TTC549 (cell line): Measurements from ENCODE around the gene GSG1L.
"Not testable (repeated sequence)": the region's sequence is repeated elsewhere in the genome, so short reads cannot be mapped to it uniquely, and the experiment has no call there.

ENCODE experiments used
- FAIRE-seq: peaks from 2 replicates; lab custom pipeline; 2012; peaks lifted over from hg19 to GRCh38; lab: Jason Lieb, UNC

Gene GSG1L

DNA sequence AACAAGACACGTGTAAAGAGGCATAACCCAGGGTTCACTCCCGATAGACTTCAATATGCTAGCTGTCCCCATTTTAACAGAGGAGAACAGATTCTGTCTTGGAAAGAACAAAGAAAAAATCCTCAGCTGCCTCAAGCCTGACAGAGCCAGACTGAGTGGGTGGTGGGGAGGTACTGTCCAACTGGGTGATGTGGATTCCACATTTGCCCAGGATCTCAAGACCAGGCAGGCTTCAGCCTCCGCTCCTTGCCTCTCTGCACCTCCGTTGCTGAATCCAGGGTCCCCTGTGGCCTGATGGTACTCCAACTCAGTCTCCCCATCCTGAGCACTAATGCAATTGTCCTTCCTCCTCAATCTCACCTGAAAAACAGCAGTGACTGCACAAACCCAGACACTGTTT, 163.8 kb downstream of the GSG1L start:
- FAIRE-seq = no peak

DNA sequence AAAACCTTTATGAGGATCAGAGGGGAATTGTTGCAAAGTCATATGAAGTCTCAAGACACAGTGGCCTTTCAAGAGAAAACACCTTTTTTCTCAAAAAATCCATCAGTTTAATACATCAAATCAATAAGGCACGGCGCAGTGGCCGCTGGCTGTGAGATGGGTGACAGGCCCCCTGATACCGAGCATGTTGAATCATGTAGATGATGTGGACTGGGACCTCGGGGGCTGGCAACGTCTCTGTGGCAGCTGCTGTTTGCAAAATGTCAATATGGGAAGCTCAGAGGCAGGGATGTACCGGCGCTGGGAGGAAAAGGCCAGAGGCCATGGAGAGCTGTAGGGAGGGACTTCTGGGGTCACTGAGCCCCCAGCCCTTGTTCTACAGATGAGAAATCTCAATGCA, 169.1 kb downstream of the GSG1L start:
- FAIRE-seq = no peak

DNA sequence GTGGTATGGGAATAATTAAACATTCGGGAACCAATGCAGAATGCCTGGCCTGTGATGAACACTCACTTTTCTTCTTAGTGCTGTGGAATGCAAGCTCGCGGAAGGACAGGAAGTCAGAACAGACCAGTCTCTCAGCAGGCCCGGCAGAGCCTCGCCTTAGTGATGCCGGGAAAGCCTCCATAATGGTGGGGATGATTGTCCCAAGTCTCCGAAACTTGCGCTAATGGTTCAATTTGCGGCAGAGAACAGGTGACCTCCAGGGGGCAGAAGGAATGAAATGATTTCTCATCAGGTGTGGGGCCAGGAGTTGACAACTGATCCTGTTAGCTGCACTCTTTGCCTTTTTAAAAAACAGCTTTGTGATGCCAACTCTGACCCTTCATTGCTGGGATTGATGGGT, 170.6 kb downstream of the GSG1L start:
- no peak for FAIRE-seq

DNA sequence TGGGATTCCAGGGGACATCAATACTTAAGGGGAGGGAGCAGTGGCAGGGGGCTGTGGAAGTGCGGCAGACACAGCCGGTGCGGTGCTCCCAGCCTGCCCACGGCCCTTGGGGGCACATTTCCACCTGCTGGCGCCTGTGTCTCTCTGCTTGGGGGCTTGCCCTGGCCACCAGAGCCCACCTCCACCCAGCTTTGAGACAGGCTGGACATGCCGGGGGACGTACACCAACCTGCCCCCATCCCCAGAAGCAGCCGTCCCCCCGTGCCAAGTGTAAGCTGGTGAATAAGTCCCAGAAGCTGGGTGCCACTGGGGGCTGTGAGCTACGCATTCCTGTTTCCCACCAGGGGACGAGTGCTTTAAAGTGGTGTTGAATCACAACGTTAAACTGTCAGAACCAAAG, 172.6 kb downstream of the GSG1L start:
- no peak for FAIRE-seq

DNA sequence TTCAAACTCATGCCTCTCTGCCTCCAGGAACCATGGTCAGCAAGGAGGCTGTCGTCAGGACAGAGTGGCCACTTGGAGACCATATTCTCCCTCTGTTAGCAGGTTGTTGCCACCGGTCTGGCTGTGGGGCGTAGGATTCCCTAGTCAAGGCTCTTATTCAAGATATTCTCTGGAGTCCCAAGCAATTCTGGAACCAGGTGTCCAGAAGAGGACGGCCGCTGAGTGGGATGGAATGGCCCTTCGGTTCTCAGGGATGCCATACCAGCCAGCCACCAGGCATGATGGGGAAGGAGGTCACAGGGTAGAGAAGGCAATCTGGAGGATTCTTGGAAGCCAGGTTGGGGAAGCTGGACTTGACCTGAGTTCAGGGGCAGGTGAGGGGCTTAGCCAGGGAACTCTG, 173.5 kb downstream of the GSG1L start:
- no peak for FAIRE-seq

DNA sequence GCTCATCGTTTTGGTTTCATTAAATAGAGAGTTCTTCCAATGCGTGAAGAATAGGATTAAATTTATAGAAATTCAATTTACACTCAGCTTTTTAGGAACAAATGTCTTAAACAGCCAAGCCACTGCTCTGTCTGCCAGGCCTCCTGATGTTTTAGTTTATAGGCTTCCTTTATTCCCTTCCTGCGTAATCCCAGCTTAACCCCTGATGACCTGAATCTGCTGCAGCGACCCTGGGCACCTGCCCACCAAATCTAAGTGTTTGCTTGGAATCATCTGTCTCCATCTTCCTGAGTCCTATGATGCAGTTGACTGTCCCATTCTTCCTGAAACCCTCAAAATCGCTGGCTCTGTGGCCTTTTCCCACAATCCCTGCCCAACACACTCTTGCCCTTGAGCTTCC, 179.9 kb downstream of the GSG1L start:
- FAIRE-seq = no peak

DNA sequence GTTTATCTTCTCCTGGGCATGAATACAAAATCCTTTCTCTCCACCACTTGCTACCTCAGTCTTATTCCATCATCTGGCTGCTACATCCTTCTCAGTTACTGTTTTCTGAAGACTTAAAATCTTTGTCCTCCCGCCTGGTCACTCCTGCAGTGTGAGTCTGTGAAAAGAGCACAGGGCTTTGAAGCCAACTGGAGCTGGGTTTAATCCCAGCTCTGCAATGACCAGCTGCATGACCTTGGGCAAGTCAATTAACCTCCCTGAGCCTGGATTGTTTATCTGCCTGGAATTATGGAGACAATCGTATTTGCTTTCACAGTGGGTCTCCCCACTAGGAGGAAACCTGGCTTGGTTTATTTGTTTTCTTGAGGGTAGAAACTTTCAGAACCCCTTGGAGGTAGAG, 183.2 kb downstream of the GSG1L start:
- no peak for FAIRE-seq

DNA sequence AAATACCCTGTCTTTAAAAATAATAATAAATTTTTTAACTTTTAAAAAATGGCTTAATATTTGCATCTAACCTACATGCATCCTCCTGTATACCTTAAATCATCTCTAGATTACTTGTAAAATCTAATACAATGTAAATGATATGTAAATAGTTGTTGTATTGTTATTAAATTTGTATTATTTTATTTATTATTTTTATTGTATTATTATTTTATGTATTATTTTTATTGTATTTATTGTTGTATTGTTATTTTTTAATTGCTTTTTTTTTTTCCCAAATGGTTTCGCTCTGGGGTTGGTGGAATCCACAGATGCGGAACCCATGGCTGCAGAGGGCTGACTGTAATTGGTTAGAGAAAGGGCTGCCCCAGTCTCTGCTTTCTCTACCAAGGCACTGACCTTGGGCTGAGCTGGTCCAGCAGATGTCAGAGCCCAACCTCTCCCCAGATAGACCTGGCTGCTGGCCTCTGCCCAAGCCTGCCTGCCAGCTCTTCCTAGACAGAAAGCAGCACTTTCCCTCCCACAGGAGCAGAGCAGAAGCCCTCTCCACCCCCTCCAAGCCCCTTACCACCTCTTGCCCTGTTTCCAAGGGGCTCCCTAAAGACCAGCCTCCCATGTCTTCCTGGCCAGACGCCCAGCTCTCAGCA, 183.8 kb downstream of the GSG1L start:
- no peak for FAIRE-seq

DNA sequence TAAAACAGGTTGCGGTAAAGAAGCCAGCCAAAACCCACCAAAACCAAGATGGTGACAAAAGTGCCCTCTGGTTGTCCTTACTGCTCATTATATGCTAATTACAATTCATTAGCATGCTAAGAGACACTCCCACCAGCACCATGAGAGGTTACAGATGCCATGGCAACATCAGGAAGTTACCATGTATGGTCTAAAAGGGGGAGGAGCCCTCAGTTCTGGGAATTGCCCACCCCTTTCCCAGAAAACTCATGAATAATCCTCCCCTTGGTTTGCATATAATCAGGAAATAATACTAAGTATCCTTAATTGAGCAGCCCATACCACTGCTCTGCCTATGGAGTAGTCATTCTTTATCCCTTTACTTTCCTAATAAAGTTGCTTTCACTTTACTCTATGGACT, 190.9 kb downstream of the GSG1L start:
- not testable (repeated sequence) for FAIRE-seq

DNA sequence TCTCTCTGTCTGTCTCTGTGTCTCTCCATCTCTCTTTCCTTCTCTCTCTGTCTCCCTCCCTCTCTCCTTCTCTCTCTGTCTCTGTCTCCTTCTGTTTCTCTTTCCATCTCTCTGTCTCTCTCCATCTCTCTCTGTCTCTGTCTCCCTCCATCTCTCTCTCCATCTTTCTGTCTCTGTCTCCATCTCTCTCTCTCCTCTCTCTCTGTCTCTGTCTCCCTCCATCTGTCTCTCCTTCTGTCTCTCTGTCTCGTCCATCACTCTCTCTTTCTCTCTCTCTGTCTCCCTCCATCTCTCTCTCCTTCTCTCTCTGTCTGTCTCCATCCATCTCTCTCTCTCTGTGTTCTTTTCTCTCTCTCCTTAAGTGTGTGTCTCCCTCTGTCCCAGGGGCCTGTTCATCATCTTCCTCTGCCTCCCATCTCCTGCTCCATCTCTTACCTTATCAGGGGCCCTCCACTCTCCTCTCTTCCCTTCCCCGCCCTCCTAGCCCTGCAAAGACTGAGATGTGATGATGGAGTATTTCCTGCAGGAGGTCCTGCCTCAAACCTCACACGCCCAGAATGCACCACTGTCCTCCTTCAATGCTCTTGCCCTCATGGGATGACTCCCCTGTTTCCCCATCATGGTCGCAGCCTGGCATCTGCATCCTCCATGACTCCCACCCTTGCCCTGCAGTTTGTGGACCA, 193.3 kb downstream of the GSG1L start:
- no peak for FAIRE-seq

DNA sequence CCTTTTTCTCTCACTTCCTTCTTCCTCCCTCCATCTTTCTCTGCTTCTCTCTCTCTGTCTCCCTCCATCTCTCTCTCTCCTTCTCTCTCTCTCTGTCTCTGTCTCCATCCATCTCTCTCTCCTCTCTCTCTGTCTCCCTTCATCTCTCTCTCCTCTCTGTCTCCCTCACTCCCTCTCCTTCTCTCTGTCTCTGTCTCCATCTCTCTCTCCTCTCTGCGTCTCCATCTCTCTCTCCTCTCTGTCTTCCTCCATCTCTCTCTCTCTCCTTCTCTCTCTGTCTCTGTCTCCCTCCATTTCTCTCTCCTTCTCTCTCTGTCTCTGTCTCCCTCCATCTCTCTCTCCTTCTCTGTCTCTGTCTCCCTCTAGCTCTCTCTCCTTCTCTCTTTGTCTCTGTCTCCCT, 194.1 kb downstream of the GSG1L start:
- FAIRE-seq = no peak

DNA sequence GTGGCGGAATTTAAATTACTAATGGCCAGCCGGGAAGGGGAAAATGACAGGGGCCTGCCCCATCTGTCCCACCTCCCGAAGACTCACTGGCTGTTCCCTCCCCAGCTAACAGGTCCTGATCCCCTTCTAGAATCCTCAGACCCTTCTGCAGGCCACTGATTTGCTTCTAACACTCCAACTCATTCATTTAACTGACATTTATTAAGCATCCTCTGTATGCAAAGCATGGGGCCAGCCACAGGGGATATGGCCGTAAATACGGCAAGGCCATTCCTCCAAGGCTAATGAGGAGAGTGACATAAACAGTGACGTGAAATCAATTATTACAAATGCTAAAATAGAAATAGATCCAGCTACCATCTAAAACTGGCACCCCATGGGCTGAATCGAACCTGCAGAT, 195.3 kb downstream of the GSG1L start:
- no peak for FAIRE-seq

DNA sequence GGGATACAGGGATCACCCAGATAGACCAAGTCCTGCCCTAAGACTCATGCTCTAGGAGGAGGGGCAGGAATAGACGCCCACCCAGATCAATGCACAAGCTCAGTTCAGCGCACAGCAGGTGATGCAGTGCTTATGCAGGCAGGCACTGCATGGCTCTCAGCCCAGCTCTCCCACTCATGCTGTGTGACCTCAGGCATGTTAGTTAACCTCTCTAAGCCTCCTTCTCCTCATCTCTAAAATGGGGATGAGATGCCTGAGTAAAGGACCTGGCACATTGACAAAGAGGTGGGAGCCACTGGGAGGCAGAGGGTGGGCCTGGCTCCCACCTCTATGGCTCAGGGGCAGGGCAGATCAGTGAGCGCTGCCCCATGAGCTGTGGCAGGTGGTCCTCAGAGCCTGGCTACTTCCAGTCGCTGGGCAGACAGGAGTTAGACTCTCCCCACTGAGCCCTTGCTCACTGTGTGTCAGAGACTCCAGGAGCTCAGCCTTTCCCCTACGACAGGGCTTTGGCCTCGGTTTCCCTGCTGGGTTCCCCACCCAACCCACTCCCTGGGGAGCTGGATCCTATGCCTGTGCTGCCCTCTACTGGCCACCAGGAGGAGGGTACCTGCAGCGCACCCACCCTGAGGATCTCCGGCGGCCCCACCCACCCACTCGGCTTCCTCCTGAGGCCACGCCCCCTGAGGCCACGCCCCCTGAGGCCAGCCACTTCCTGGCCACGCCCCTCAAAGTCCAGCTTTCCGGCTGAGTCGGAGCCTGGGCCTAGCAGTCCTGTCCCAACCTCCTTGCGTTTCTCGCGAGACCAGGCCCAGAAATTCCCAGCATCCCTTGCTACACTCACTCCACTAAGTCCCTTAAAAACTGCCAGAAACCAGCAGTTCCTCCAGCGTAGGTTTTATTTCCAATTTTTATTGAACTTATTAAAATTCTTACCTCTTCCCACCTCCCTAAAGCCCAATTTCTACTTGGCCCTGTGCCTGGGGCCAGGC, 196.1 kb downstream of the GSG1L start:
- no peak for FAIRE-seq

DNA sequence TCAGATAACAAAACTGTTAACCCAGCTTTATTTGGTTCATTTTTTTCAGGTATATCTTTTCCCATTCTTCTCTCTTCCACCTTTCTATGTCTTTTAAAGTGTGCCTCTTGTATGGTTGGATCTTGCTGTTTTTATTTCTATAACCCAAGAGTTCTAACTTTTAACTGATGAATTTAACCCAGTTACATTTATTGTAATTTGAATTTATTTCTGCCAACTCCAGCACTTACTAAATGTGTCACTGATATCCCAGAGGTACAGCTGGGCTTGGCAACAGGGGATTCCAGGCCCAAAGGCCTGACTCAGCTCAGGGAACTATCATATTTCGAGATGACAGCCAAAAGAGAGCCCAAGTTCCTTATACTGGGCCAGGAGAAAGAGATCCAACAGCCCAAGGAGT, 200.1 kb downstream of the GSG1L start:
- no peak for FAIRE-seq

DNA sequence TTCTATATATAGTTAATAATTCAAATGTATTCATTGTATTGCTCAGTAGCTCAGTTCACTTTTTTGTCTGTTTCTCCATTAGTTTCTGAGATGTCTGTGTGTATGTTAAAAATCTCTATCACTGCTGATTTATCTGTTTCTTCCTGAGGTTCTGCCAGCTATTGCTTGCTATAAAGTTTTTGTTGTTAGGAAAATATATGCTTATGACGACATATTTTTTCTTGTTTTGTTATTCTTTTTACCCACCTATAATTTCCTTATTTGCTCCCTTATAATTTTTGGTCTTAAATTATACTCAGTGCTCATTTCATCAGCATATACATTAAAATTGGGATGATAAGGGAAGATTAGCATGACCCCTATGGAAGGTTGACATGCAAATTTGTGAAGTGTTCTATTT, 200.6 kb downstream of the GSG1L start:
- FAIRE-seq = no peak

DNA sequence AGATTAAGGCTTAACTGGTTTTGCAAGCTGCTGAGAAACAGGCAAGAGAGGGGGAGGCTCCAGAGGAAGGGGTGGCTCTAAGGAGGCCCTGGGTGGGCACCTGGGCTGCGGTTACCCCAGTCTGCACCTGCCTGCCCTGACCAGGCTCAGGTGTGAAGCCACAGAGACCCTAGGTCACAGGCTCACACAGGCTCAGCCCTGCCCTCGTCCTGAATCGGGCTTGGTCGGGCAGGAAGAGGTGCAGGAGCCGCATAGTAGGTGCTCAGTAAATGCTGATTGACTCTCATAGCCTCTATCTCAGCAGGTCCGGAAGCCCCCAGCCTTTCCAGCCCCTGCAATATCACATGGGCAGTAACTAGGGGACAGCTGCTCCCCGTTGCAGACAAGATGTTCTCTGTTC, 203.4 kb downstream of the GSG1L start:
- FAIRE-seq = no peak

DNA sequence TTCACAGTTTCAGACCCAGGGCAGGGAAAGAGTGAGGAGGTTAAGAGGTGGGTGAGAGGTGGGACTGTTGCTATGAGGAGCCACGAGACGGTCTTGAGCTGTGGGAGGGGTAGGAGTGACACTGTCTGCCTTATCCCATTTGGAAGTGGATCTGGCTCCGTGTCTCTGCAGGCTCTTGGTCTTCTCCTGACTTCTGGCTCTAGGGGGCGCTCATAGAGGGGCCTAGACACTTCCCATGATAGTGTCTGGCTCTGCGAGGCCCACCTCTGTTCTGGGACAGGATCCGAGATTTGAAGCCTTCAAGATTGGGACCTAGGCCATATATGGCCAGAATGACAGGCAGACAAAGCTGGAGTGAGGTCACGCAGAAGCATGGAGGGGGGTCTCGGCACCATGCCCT, 204.5 kb downstream of the GSG1L start:
- no peak for FAIRE-seq

DNA sequence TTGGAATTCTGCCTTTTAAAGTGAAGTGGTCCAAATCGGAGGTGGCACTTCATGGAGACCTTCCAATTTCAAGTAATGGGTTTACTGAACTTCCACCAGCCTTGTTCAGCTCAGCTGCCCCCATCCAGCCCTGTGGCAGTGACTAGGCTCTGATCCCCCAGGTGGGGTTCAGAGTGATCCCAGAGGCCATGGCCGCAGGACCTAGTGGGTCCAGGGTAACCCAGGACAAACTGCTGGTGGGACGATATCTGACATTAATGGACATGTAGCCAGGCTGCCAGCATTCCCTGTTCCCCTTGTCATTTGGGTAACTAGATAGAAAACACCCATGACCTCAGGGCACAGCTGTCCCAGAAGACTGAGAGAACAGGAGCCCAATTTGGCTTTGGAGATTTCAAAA, 209.9 kb downstream of the GSG1L start:
- FAIRE-seq = no peak

DNA sequence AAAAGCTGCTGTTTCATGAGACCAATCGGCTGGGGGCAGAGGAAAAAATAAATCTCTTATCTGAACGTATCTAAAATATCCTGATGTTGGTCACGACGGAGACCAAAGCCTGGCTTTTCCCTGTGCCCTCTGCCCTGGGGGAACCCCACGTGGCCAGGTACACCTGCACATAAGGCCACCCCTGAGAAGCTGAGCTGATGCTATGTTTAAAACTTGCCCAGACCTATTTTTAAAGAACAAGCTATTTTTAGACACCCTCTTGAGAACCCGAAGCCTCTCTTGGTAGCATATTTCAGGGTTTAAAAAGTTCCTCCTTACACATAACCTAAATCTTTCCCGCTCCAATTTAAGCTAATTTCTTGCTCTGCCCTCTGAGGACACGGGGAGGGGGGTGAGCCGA, 210.4 kb downstream of the GSG1L start:
- FAIRE-seq = no peak

DNA sequence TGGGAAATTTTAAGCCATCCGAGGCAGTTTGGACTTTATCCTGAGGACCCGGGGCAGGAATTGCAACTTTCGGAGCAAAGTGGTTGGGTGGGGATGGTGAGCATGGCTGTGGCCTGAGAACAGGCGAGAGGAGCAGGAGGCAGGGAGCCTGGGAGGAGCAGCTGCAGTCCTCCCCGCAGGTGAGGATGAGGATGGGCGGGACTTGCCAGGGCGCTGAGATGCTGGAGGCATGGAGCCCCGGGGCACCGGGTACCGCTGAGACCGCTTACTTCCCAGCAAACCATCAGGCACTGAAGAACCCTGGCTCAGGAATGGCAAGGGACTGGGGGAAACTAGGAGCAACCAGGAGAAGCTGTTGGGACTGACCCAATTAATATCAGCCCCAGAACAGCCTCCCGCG, 210.8 kb downstream of the GSG1L start:
- FAIRE-seq = no peak

DNA sequence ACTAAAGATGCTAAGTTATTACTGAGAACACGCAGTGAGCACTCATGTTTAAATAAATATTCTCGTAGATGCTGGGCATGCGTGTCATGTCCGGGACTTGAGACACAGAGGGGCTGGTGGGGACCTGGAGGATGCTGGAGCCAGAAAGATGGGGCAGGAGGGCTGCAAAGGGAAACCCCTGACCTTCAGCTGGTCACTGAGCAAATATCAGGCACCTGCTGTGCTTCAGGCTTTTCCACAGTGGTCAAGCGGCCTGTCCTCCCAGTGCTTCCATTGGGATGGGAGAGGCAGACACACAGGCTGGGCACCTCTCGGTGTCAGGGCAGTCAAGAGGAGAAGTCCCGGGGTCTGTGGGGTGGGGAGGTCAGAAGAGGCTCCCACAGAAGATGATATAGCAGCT, 211.4 kb downstream of the GSG1L start:
- FAIRE-seq = no peak

DNA sequence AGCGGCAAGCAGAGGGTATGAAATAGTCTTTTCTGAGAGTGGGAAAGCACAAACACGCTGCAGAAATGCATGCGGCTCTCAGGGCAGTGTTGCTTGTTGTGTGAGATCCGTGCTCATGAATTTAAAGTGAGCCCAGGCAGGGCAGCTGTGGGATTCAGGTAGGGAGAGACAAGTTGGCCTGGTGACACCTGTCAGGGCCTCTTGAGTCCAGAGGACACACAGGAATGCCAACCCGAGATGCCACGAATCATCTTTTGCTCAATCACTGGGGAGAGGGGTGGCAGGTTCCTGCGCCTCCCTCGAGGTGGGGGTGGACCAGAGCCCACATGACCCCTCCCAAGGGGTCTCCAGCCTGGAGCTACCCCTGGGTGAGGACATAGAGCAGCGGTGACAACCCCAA, 211.9 kb downstream of the GSG1L start:
- FAIRE-seq = no peak

DNA sequence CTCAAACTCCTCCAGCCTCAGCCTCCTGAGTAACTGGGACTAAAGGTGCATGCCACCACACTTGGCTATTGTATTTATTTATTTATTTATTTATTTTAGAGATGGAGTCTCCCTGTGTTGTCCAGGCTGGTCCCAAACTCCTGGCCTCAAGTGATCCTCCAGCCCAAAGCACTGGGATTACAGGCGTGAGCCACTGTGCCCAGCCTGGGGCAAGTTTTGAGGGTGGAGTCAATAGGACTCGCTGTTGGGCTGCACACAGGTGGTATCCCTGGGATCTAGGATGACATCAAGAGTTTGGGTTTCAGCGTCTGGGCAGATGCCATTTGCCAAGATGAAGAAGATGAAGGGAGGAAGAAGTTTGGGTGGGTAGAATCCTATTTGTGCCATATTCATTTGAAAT, 213.9 kb downstream of the GSG1L start:
- FAIRE-seq = no peak
